Activated gamma-delta T cell treated with anti-CD3 and anti-CD28 coated beads, Interleukin-2, amount 50 U/mL, for 16 hours (primary cell): Measurements from ENCODE around the gene HYAL1.

ENCODE experiments used
- DNase-seq: peaks from one replicate; pipeline ENCODE4 v3.0.0-alpha.2; 2020; ENCODE audit warnings: low read depth

The HYAL1 gene, protein sequence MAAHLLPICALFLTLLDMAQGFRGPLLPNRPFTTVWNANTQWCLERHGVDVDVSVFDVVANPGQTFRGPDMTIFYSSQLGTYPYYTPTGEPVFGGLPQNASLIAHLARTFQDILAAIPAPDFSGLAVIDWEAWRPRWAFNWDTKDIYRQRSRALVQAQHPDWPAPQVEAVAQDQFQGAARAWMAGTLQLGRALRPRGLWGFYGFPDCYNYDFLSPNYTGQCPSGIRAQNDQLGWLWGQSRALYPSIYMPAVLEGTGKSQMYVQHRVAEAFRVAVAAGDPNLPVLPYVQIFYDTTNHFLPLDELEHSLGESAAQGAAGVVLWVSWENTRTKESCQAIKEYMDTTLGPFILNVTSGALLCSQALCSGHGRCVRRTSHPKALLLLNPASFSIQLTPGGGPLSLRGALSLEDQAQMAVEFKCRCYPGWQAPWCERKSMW

DNA sequence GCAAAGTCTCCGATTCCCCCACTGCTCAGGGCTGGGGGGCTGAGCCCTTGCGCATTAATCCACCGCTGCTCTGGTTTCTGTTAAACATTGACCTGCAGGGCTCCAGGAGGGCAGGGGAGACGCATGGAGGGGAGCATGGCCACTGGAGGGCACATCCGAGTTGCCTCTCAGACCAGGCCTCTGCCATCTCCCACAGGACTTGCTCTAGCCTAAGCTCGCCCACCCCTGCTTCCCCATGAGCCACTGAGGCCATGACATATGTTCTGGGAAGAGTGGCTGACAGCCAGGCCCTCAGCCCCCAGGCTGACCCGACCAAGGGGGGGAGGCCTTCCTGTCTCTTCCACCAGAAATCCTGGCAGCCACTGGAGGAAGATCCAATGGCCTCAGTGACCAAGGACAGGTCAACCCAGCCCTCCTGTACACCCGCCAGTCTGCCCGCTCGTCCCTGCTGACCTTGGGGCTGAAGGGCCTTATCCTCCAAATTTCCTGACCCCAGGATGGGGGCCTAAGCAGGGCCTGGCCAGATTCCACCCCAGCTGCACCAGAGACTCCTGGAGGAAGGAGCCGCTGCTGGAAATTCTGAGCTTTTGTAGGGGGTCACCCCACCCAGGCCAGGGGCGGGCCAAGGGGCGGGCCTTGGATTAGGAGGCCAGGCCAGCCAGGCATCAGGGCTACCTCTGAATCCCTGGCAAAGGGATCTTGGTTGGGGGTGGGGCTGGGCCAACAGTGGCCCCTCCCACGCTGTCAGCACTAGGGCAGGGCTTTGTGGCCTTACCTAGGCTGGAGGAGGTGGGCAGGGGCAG, at the start of gene HYAL1:
Gene HYAL1 (minus strand): TSS at position 562 of the 803 bp plus-strand sequence. CDS start 618 bp downstream, outside the sequence.
- no peak for DNase-seq

DNA sequence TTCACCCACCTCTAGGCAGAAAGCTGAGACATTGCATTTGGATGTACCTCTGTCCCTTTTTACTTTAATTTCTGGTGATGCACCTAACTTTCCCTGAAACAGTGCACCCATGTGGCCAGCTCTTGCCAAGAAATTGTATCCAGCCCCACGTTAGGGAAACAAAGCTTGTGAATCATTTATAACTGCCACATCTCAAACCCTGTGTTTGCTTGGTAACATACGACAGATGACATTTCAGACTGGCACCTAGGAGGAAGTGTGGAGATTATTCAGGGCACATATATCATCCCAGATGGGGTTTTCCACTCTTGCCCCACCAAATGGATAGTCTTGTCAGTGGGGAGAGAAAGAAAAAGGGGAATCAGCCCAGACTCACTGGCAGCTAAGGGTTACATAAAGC, 49.4 kb upstream of the HYAL1 start:
- DNase-seq, result no peak

DNA sequence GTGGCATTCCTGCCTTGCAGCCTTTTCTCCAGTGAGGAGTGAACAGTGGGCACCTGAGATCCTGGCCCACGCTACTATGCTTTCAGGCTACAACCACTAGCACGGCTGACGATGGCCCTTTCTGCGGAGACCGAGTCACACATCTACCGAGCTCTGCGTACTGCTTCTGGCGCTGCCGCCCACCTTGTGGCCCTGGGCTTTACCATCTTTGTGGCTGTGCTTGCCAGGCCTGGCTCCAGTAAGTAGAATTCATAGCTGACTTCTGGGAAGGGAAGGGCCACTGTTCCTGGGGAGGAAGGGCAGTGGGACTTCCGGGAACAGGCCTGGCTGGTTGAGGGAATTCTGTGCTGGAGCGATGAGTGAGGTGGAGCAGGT, 47.9 kb upstream of the HYAL1 start:
- DNase-seq, result no peak

DNA sequence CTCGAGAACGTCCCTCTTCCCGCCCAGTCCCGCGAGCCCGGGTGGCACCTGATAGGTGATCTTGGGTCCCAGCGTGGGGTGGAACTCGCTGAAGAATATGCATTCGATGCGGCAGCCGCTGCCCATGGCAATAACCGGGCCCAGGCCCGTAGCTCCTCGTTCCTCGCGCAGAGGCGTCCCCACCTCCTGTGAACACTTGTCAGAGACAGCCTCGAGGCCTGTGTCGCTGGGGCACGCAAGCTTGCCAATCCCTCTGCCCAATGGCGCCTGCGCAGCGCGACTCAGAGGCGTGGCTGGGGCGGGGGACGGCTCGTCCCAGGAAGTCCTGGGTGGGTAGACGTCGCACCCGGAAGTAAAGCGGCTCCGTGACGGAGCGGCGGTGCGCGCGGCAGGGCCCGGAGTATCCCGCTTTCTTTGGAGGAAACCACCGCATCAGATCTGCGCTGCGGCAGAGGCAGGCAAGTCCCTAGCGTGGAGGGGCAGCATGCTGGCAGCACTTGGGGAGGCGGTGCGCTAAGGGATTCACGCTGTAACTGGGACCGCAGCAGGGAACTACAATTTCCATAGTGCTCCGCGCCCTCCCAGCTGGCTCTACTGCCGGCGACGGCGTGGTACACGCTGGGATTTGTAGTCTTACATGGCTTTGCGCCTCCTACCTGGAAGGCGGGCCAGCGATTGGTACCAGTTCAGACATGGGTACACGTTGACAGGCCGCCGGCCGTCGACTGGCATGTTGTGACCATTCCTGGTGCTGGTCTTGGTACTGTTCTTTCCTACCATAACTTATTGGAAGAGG, 47.4 kb upstream of the HYAL1 start, which contains the start of the genes CYB561D2 and NPRL2:
Gene CYB561D2 (plus strand): TSS at position 336 of the 796 bp plus-strand sequence. CDS start 572 bp downstream, outside the sequence.
Gene NPRL2 (minus strand): TSS at position 249 of the 796 bp plus-strand sequence. CDS start 123 bp downstream, at position 126.
- DNase-seq, result peak; percentile 100

DNA sequence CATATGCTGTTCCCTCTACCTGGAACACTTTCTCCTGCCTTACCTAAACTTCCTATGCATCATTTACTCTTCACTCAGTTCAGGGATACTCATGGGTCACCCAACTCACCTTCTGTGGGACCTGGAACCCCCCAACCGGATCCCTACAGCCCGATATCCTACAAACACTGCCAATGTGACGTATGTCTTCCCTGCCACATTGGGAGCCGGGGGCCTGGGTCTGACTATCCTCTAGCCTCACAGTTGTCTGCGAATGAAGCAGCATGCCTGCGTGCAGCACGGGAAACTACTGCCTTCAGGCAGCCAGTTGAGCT, 46.8 kb upstream of the HYAL1 start:
- no peak for DNase-seq

DNA sequence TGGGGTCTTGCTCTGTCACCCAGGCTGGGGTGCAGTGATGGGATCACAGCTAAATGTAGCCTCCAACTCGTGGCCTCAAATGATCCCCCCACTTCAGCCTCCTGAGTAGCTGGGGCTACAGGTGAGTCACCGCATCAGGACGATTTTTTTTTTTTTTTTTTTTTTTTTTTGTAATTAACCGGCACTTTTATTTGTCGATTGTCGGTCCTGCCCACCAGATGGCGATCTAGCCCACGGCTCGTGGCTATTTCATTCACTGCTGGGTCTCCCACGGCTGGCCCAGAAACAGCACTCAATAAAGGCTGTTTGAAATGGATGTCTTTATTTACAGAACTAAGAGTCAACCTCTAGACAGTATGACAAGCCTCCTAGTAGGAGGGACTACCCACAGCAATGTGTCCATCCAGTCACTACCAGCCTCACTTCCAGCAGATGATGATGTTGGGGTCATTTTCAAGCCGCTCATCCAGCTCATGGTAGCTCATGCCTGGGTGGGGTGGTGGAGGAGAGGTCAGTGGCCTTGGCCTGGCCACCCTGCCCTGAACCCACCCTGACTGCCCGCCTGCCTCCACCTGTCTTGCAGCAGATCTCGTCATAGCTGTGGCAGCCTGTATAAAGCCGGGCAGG, 43.9 kb upstream of the HYAL1 start:
- DNase-seq, result peak; percentile 65

DNA sequence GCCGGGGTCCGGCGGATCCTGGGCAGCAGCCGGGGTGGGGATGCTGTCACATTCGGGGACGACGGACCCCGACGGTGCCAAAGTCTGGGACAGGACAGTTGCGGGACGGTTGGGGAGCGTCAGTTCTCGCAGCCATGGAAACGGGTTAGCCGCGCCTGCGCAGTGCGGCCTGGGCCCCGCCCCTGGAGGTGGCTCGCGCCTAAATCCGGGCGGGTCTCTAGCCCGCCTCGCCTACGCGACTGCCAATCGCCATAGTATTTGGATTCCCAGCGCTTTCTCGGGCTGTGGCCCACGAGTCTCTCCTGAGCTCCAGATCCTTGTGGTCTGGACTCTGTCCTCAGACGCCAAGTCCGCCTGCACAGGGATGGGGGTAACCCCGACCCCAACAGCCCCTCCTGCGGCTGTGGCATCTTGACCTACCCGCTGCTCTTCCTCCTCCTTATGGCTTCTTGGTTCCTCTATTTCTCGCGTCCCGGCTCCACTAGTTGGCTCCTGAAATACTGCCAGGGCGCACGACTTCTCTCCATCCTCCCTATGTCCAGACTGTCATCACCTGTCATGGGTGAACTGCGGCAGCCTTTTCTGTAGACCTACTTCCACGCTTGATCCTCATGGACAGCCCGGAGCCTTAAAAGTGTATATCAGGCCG, 42.3 kb upstream of the HYAL1 start, which contains the start of gene ZMYND10:
Gene ZMYND10 (minus strand): TSS at position 147 of the 649 bp plus-strand sequence. CDS start 153 bp downstream, outside the sequence.
- peak; percentile 53 for DNase-seq

DNA sequence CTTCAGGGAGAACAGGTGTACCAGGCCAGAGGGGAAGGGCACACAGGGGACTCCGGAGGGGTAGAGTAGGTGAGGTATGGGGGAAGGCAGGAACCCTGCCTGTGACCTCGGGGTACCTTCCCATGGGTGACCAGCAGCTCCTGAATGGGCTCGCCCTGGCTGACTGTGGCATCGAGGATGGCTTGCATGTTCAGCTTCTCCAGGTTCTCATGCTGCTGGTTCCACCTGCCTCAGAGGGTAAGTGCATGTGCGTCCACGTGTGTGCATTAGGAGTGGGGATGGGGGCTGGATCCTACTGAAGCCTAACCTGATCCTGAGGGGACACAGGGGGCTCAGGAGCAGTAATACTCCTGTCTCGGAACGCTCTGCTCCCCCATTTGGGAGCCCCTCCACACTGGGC, 41.6 kb upstream of the HYAL1 start:
- no peak for DNase-seq

DNA sequence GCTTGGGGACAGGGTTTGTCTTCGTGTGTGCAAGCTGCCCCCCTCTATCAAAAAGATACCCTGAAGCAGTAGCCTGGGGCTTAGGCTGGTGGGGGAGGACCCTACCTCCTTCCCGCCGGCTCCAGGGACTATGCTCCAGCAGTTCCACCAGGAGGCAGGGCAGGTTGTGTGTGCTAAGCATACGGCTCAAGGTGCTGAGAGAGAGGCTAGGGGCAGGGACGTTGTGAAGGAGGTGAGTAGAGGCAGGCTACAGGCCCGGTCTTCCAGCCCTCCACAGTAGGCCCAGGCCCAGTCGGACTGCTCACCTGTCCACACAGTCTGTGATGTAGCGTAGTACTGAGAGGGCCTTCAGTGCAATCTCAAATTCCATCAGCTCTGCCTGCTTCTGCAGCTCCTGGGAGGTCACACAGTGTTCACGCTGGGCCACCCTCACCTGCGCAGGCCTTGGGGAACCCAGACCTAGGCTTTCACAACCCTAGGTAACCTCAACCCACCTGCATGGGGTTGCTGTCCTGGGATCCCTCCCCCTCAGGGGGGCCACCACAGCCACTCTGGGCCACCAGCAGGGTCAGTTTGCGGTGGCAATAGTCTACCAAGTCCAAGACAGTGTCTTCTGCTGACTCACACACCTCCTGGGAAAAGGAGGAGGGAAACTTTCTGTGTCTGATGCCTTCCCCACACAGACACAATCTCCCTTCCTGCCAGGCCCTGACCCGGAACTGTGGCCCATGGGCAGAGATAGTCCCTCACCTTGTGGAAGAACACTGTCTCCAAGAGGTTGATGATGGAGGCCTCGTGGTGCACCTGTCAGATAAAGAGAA, 39.6 kb upstream of the HYAL1 start:
- no peak for DNase-seq

DNA sequence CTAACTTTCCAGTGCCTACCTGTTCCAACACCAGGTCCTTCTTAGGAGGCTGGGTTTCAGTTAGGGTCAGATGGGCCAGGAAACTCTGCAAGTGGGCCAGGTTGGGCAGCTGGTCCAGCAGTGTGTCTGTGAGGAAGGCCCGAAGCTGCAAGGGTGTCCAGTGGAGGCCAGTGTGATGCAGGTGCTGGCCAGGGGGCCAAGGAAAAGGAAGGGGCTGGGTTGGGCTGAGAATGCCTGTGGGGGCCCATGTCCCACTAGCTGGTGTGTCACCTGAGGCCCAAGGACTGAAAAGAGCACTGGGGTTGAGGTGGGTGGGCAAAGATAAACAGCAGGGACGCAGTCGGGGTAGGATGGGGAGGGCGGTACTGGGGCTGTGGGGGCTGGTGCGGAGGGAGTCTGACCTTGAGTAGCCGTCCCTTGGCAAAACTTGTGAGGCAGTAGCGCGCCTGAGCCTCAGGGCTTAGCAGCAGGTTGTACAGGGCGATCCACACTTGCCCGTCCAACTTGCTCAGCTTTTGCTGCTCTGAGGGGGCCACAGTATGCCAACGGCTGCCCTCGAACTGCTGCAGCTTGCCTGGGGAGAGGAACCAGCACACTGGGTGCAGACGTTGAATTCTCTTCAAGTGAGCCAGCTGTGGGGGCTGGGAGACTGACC, 38.7 kb upstream of the HYAL1 start:
- DNase-seq, result no peak

DNA sequence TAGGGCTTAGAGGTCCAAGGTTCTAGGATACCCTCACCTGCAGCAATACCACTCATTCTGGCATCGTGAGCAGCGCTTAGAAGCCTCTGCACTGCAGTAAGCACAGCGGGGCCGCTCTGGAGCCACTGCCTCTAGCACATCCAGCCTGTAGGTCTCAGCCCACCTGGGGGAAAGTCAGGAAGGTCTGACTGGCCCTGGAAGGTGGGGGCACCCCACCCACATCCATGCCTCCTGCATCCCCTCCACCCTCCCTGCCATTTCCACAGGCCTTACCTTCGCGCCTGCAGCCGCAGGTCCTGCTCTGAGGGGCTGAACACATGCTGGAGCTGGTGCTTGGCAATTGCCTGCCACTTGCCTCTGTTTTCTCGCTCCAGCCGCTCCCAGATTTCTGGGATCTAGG, 38.2 kb upstream of the HYAL1 start:
- DNase-seq, result no peak

DNA sequence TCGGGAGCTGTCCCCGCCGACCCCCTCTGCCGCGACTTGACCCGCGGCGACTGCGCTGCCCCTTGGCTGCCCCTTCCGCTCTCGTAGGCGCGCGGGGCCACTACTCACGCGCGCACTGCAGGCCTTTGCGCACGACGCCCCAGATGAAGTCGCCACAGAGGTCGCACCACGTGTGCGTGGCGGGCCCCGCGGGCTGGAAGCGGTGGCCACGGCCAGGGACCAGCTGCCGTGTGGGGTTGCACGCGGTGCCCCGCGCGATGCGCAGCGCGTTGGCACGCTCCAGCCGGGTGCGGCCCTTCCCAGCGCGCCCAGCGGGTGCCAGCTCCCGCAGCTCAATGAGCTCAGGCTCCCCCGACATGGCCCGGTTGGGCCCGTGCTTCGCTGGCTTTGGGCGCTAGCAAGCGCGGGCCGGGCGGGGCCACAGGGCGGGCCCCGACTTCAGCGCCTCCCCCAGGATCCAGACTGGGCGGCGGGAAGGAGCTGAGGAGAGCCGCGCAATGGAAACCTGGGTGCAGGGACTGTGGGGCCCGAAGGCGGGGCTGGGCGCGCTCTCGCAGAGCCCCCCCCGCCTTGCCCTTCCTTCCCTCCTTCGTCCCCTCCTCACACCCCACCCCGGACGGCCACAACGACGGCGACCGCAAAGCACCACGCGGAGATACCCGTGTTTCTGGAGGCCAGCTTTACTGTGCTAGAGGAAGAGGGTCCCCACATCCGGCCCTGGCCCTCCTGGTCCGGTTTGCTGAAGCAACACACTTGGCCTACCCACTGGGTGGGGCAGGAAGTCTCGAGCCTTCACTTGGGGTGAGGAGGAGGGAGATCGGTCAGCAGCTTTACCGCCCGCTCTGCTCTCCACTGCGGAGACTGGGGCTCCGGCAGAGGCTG, 37.3 kb upstream of the HYAL1 start, which contains the start of gene RASSF1:
Gene RASSF1 (minus strand): TSS at position 389 of the 882 bp plus-strand sequence. CDS start 31 bp downstream, at position 358.
- DNase-seq, result peak; percentile 45

DNA sequence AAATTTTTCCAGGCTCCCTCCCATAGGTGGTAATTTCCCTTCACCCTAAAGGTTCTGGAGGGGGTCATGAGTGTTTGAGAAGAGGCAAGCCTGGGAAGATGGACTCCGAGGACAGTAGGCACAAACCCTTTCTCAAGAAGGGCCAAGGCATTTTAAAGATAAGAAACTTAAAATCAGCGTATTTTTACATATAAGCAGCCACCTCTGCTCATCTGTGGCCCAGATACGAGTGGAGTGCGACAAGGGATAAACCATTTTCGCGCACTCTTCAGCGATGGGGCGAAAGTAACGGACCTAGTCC, 36.7 kb upstream of the HYAL1 start:
- DNase-seq, result no peak

DNA sequence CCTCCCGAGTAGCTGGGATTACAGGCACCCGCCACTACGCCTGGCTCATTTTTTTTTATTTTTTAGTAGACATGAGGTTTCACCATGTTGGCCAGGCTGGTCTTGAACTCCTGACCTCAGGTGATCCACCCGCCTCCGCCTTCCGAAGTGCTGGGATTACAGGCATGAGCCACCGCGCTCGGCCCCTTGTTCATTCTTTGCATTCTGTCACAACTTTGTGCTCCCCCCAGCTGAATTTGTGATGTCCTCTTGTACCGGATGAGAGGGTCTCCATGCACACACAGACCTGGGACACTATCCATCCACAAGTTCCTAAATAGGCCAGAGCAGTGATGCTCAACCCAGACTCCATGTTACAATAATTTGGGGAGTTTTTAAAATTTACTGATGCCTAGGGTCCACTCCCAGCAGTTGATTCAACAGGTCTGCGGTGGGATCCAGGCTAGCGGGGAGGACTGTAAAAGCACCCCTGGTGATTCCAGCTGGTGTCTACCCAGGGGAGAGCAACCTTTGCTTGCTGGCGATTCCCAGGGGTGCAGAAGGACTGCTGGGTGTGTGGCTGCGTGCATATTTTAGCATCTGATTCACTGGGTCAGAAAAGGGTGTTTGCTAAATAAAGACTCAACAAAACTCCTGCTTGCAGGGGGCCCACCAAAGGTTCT, 36.2 kb upstream of the HYAL1 start:
- no peak for DNase-seq

DNA sequence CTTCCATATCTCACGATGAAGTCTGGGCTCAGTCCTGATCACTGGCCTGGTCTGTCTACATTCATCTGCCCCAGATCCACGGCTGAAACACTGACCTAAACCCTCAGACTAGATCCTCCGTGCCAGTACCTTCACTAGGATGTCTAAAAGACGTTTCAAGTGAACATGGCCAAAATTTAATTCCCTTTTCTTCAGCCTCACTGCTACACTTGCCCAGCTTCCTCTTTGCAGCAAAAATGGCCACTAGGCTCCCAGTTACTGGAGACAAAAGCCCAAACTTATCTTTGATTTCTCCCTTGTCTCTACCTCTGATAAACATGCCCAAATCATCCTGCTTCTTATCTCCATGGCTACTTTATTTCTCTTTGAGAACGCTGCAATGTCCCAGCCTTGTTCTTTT, 35.6 kb upstream of the HYAL1 start:
- no peak for DNase-seq

DNA sequence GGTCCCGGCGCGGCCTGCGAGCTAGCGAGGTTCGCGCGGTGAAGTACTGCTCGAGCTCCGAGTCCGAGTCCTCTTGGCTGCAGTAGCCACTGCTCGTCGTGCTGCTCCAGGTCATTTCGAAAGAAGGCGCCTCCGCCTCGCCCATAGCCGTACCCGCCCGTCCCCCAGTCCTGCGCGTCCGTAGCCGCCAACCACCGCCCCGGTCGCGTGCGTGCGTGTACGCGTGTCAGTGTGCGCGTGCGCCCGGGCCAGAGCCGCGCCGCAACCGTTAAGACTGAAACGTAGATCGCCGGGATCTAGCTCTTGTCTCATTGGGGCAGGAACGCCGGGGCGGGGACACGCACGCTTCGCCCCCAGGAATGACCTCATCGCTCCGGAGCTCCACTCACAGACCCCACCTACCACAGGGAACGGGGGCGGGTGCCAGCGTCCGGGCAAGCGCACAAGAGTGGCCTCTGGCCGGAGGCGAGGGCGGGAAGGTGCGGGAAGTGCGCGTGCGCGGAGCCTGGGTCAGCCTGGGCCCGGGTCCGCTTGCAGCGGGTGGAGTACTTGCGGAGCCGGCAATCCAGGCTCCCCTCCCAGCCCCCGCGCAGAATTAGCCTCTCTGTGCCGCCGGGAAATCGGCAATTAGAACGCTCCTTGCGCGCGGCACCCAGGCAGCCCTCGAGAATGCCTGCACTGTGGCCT, 33.9 kb upstream of the HYAL1 start:
- DNase-seq, result peak; percentile 92

DNA sequence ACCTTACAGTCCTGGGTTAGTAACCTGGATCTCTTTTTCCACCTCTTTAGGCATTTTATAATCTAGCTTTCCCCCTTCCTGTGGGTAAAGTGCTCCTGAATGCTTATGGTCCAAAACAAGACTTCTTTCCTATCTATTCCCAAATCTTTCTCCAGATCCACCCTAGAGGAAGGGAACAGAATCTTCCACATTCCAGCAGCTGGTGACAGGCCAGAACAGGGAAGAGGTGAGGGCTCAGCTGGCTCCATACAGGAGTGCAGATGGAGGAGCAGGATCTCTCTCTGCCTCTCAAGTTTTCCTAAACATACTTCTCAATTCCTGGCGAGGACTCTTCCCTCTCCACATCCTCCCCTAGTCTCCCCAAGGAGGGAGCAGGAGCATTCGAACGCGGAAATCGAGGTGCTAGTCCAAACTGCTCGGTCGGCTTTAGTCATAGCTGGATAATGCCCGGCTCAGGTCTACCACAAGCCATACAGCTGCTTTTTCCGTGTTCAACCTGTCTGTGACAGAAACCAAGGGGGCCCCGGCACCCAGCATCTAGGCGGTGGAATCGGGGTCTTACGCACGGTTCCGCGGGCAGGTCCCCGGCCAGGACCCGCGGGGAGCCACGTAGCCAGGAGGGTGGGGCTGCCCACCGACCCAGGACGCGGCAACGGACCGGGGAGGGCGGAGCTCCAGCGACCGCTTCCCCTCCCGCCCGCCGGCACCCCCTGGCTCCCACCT, 33.2 kb upstream of the HYAL1 start:
- no peak for DNase-seq
